Right kidney (tissue), 1 donor: ENCODE measurements around the gene DMXL2.
"Not testable (repeated sequence)": the region's sequence is repeated elsewhere in the genome, so short reads cannot be mapped to it uniquely, and the experiment has no call there.

Experiments
- DNase-seq: peaks from one replicate; pipeline ENCODE4 v3.0.0-alpha.2; 2016

DMXL2 gene

DNA sequence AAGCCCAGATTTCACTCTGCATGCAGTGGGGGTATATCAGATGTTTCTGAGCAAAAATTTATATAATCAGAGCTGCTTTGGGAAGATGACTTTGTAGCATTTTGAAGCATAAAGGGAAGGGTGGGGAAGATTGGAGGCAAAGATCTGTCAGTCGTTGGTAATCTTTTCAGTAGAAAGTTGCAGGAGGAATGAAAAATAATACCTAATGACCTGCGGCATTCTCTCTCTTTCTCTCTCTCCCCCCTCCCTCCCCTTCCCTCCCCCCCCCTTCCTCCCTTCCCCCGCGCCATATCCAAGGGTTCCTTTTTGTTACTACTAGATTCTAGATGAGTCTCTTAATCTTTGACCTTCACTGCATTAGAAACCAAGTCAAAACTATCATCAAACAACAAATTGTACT is 1.5 kb upstream of the DMXL2 start:
- DNase-seq: no peak

DNA sequence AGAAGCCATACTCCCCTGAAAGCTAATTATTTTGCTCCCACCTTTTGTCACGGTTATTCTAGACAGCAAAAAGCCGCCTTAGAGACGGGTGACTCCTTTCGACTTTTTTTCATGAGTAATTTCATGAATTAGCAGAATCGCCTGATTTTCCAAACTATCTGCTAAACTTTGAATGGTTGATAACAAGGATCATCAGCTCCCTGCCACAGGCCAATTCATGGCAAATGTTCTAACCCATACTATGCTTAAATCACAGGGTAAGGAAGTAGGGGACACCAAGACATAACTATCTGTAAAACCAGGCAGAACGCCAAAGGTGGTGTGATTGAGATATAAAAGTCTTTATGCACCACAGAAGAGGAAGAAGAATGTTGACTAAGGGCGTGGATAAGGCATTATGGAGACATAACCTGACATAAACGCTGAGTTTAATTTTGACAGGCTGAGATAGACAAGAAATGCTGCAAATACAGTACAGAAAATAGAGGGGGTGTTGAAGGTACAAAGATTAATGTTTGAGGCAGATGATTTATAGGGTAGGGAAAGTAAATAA is 891 bp upstream of the DMXL2 start:
- DNase-seq: no peak

DNA sequence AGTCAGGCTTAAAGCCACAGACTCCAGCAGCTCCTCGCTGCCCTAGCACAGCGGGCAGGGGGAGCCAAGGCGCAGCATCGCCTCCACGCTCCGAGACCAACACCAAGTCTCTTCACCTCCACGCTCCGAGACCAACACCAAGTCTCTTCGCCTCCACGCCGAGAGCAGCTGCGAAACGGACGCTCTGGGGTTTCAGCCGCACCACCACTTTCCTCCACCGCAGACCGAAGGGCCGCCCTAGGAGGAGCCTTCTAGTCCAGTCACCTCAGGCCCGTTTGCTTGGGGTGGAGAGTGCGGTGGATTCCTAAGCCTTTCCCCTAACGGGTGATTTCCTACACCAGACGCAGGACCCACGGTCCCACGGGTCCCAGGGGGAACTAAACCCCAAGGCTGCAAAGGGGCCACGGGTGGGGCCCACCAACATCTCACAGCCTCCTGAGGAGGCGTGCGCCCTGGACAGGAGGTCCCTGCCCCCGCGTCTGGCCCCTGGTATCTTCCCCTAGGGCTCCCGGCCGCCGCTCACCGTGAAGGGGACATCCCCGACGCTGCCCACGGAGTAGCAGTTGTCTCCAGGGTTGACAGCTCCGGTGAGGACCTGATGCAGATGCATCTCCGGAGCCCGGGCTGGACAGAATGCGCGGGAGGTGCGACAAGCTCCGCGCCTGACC is 501 bp downstream of the DMXL2 start:
- no peak for DNase-seq

DNA sequence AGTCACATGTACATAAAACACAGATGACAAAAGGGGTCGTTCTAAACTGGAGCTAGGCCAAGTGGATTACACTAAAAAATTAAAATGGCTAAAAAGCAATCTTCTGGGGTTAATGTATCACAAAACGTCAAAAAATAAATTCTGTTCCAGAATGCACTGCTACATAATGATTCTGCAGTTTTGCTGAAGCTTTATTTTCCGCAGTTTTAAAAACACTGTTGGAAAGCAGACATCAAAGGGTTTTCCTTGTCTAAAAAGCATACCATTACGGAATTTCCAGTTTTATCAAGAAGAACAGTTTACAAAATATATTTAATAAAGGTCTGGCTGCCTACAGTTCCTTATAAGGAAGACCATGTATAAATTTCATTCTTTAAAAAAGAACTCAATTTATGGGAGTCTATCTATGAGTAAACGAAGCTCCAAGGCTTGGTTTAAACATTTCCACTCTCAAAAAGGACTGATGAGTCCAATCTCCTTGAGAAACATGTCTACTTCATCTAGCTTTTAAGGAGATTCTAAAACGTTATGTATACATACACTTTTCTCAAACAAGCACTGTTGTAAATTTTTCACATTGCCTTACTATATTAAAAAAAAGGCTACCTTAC is 1.3 kb downstream of the DMXL2 start:
- DNase-seq: no peak

DNA sequence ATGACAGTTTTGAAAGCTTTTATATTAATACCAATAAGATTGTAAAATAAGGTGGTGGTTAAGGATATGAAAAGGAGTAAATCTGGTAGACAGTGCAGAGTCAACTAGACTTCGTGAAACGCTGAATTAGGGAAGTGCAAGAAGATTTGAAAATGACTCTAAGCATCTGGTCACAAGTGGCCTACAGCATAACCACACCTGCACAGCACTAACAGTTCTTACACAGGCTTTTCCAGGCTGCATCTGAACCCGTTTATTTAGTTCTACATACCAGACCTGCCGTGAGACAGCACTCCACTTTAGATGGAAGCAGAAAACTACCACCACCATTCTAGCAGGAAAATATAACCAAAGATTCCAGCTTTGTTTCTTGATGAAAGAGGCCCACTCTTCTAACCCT is 1.9 kb downstream of the DMXL2 start:
- no peak for DNase-seq

DNA sequence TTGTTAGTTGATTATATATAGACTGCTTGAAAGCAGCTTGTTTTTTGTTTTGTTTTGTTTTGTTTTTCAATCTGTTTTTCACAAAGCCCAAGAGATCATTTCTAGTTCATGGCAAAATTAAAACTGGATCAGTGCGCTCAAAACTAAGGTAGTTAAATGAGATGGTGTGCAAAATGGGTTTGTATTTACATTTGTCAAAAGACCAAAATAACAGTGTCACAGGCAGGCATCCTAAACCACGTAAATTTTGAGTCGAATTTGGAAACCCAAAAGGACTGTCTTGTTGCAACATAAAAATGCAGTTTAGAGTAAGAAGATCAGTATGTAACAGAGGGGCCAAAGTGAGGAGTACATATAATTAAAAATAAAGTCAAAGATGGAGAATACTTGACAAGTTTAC is 2.4 kb downstream of the DMXL2 start:
- DNase-seq: no peak

DNA sequence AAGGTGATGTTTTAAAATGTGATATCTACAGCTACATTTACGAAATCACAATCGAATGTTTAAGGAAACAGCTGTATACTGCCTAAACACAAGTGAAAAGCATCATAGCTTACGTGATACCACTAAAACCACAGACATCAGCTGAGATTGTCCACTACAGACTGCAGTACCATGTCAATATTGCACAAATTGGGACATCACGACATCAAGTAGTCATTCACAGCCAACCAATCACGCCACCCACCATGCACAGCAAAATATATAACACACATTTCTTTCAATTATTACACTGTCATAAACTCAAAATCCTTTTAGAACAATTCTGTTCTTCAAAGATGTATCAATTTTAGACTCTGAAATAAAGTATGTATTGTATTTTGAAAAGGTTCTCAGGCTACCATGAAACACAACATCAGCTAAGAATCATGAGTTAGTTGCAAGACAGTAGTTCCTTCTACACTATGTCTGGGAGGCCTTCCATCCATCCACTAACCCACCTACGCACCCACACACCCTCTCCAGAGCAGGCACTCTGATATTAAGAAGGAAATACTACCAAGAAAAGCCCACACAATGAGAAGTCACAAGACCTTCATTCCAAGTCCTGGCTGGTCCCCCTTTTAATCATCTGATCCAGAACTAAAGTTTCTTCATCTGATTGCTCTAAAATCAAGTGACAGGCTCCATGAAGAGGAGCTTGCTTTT is 3.1 kb downstream of the DMXL2 start:
- no peak for DNase-seq

DNA sequence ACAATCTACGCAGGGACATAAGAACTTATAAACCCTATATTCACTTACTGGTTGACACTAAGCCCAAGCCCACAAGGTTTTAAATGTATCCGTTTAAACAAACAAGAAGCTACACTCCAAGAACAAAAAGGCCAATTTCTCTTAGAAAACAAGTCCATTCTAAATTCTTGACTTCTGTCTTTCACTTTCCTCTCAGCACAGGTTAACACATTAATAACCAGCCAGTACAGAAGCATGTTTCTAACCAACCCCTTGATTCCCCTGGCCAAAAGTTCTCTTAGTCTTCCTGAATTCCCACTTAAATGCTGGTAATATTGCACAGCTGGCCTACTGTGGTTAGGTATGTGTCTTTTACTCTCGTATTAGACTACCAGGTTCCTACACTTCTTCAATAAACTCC is 4.7 kb downstream of the DMXL2 start:
- DNase-seq: no peak

DNA sequence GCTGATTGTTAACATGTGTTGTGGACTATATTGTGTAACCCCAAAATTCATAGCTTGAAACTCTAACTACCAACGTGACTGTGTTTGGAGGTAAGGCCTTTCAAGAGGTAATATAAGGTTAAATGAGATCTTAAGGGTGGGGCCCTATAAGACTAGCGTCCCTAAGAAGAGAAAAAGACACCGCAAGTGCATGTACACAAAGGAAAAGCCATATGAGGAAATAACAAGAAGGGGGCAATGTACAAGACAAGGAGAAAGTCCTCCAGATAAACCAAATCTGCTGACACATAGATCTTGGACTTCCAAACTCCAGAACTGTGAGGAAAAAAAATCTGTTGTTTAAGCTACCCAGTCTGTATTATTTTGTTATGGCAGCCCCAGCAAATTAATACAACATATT is 8.6 kb downstream of the DMXL2 start:
- no peak for DNase-seq

DNA sequence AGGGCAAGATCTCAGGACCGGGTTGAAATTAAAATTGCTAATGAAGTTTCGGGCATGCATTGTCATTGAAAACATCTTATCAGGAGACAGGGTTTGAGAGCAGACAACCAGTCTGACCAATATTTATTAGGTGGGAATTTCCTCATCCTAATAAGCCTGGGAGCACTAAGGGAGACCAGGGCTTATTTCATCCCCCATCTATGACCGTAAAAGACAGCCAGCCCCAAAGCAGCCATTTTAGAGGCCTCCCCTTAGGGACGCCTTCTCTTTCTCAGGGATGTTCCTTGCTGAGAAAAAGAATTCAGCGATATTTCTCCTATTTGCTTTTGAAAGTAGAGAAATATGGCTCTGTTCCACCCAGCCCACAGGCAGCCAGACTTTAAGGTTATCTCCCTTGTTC is 9.9 kb downstream of the DMXL2 start:
- DNase-seq: not testable (repeated sequence)

DNA sequence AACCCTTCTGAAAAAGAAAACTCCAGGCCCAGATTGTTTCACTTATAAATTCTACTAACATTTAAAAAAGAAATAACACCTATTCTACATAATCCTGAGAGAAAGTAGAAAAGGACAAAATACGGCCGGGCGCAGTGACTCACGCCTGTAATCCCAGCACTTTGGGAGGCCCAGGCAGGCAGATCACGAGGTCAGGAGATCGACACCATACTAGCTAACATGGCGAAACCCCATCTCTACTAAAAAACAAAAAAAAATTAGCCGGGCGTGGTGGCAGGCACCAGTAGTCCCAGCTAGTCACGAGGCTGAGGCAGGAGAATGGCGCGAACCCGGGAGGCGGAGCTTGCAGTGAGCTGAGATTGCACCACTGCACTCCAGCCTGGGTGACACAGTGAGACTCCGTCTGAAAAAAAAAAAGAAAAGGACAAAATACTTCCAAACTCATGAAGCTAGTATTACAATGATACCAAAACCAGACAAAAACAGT is 19.1 kb downstream of the DMXL2 start:
- not testable (repeated sequence) for DNase-seq

DNA sequence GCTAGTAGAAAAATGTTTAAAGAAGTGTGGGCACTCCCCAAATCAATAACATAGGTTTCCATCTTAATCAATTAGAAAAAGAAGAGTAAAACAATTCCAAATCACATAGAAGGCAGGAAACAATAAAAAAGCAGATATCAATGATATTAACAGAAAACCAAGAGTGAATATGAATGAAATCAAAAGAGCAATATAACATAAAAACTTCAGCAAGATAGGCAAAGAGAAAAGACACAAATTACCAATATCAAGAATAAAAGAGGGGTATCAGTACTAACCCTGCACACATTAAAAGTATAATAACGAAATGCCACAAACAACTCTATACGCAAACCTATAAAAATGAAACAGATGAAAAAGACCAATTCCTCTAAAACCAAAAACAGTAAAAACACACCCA is 19.6 kb downstream of the DMXL2 start:
- DNase-seq: no peak

DNA sequence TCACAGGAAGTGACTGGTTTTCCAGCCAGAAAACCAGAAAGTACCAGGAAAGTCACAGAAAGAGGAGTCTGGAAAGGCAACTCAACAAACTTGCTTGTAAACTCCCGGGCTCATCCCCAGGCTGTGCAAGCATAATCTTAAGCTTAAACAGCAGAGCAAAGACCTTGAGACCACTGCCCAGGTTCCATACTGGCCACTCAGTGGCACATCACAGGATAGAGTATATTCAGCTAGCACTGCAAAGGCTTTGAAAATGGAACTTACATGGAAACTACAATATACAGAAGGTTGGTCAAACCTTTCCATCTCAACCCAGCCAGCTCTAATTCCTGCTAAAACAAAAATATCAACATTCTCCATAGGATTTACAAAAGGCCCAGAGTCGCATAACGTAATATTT is 20.1 kb downstream of the DMXL2 start:
- no peak for DNase-seq

DNA sequence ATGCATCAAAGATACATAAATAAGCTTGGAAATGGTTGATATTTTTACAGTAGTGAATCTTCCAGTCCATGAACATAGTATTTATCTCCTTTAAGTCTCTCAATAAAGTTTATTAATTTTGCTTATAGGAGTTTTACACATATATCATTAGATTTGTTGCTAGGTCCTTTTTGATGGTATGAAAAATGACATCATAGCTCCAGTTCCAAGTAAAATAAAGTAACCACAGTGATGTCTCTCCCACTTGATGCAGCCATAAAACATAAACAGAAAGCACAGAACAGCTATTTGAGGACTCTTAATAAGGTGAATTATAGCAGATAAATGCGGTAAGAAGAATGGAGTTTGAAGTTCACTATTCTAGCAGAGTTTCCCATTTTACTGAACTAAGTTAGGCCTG is 20.8 kb downstream of the DMXL2 start:
- DNase-seq: no peak

DNA sequence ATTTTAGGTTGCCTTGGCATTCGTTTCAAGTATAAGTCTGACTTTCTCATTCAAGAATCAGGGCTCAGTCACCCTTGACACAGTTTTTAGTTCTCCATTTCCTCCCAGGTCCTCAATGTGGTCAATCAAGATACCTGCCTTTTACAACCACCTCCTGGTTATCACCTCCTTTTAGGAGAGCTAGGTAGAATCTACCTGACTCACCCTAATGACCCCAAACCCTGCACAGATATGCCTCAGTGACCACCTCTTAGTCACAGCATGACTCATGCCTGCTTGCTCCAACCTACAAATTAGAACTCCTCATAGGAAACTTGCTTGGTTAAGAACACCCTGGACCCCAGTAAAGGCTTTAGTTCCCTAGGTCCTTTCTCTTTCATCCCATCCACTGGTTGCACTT is 22.5 kb downstream of the DMXL2 start:
- no peak for DNase-seq

DNA sequence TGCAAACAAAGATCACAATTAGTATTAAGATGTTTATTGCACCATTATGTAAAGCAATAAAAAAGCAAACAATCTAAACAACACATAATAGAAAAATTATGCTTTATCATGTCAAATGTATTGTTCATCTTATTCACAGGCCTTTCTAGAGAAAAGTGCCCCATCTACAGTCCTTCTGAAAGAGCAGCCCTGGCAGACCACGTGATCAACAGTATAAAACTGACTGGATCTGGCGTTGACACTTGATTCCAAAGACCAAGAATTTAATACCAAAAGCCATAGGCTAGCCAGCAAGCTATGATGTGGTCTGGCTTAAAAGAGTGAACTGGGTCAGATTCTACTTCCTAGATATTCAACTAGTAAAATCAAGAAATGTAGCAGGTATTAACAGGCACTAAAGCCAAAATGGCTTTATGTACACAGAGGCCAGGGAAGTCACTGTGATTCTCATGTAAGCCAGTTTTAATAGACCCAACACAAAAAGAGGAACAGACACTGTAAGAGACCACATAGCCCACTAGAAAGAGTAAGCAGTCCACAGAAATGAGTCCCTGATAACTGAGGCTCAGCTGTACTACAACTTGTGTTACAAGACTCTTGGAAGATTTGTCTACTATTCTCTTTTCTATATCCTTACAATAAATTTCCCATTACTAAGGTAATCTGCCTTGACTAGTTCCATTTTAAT is 32.5 kb downstream of the DMXL2 start:
- no peak for DNase-seq

DNA sequence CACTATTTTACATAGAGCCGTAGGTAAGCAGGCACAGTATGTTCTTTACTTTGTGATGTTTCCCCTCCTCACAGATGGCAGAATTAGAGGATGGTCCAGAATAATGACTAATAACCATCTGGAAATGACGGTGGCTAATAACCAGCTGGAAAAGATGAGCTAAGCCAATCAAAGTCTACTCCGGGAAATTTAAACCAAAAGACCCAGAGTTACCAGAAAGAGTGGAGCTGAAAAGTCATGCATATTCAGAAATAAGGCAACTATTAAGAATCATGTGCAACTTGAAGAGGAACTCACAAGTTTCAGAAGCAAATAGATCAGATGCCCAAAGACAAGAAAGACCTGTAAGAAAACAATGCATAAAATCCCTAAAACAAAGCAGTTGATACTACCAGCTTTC is 33.6 kb downstream of the DMXL2 start:
- DNase-seq: no peak

DNA sequence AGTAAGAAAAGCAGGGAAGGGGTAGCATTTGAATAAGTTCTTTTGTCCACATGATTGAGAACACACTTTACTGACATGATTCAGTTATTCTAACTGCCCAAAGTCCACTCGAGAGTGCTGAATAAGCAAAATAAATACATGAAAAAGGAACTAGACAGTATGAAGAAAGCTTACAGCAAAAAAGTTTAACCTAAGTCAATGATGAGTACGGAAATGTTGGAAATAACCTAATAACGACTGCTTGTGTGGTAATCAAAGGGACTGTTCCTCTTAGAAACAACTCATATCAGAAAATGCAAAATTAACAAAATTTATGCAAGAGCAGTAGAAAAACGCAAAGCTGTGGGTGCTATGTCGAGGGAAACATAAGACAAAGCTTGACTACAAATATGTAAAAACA is 36.6 kb downstream of the DMXL2 start:
- no peak for DNase-seq

DNA sequence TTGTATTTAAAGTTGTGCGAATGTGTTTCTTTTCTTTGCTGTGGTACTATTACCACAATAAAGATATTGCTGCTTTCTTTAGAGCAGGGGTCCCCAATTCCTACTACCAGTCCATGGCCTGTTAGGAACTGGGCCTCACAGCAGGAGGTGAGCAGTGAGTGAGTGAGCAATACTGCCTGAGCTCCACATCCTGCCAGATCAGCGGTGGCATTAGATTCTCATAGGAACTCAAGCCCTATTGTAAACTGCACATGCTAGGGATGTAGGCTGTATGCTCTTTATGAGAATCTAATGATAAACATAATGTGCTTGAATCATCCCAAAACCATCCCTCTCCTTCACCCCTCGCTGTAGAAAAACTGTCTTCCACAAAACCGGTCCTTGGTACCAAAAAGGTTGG is 41.6 kb downstream of the DMXL2 start:
- no peak for DNase-seq

DNA sequence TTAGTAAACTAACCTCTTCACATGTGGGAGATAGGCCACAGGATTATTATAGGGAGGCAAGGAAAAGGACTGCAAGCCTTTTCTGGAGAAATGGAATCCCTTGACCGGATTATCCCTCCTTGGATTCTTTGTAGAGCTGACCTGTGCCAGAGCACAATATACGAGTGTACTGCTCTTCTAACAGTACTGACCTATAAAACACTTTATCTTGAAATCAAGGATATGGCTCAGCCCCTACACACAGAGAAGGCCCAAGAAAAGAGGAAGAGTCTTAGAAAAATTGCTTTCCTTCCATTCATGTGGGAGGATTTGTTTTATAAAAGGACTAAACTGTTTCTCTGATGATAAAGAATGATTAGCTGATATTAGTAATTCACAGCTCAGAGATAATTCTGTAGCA is 42.2 kb downstream of the DMXL2 start:
- DNase-seq: no peak

DNA sequence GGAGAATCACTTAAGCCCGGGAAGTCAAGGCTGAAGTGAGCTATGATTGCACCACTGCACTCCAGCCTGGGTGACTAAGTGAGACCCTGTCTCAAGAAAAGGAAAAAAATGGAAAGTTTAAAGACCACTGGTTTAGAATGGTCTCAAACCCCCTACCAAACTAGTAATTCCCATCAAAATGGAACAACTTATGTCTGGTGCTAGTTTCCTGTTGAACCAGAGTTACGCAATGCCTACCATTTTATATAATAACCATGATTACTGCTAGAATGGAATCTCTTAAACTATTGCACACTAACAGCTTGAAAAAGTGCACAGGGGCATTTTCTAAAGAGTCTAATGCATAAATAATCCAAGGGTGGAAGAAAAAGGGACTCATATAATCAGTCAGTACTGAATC is 43.6 kb downstream of the DMXL2 start:
- no peak for DNase-seq

DNA sequence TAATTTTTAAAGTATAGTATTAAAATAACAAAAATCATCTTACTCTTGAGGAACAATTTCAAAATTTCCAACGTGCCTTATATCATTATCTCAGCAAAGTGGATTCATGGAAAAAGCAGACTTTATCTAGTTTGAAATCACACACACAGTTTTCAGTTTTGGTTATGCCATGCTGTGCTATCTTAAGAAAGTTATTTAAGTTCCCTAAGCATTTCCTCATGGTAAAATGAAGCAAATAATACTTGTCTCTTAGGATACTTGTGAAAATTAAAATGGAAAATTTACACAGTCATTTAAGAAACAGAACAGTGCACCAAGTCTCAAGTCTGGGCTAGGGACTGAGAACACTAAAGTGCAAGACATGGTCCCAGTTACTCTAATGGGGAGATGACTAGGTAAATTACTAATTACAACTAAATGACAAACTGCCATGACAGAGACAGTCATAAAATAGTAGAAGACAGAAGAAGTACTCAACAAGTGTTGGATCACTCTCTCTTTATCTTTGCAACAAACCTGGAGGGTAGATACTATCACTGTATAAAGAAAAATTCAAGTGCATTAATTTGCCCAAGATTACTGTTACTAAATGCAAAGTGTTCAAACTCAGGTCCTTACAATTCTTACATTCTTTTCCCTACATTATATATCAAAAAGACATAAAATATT is 44.8 kb downstream of the DMXL2 start:
- DNase-seq: no peak
